ENCODE data around the gene FSIP1.

The FSIP1 gene

DNA sequence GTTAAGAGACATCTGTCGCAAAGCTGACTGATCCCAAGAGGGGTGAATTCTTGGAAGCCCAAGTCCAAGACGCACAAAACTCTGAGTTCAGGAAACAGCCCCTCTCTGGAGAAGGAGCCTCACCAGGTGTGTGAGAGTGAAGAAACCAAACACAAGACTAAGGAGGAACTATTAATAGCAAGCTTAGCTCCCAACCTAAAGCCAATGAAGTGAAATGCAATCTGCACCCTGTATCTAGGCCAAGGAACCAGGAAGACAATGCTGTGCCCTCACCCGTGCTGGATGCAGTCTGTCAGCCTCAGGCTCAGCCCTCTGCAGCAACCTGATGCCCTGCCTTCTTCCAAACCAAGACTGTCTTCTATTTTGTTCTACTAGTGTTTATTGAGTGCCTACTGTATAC, 224.2 kb downstream of the FSIP1 start:
- no peak overlapping the region for H3K27ac ChIP-seq
- peaks cover 0 to under 1% of the 10 kb centered on the region in 2 experiments for H3K4me1 ChIP-seq (ENCODE audit: control insufficient read depth in 1 of 2, insufficient read depth in 1 of 2, low read depth in 1 of 2, low read length in 1 of 2)
- no peak overlapping the region for H3K4me3 ChIP-seq (ENCODE audit: low read depth in 1 of 2, low read length in 1 of 2)
- H3K9me3 ChIP-seq = no peaks in the 10 kb centered on the region
- TF ChIP-seq, protein P1, sequence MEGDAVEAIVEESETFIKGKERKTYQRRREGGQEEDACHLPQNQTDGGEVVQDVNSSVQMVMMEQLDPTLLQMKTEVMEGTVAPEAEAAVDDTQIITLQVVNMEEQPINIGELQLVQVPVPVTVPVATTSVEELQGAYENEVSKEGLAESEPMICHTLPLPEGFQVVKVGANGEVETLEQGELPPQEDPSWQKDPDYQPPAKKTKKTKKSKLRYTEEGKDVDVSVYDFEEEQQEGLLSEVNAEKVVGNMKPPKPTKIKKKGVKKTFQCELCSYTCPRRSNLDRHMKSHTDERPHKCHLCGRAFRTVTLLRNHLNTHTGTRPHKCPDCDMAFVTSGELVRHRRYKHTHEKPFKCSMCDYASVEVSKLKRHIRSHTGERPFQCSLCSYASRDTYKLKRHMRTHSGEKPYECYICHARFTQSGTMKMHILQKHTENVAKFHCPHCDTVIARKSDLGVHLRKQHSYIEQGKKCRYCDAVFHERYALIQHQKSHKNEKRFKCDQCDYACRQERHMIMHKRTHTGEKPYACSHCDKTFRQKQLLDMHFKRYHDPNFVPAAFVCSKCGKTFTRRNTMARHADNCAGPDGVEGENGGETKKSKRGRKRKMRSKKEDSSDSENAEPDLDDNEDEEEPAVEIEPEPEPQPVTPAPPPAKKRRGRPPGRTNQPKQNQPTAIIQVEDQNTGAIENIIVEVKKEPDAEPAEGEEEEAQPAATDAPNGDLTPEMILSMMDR (IDR thresholded peaks at IDR 0.05) = no peak
- H3K36me3 ChIP-seq = no peaks in the 10 kb centered on the region
- H3K27me3 ChIP-seq = peaks cover 78% of the 10 kb centered on the region

DNA sequence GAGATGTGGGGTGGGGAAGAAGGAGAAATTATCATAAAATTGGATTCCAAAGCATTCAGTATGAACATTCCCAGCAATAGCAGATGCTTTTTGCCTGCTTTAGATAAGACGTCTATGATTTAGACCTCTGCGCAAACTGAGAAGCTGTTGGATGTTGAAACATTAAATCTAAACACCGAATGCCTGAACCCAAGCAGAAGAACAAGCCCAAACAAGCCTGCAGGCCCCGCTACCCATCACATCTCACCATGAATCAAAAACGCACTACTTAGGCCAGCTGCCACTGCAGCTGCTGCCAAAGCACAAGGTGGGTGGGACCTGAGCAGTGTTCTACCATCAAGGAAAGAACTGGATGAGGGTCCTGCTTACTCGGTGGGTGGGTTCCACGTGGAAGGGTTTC, 226.2 kb downstream of the FSIP1 start:
- peaks cover 72% of the 10 kb centered on the region for H3K27me3 ChIP-seq
- peaks cover 11 to 13% of the 10 kb centered on the region in 2 experiments for H3K4me1 ChIP-seq (ENCODE audit: control insufficient read depth in 1 of 2, insufficient read depth in 1 of 2, low read depth in 1 of 2, low read length in 1 of 2)
- H3K4me3 ChIP-seq (ENCODE audit: low read depth in 1 of 2, low read length in 1 of 2) = no peak overlapping the region
- no peaks in the 10 kb centered on the region for H3K9me3 ChIP-seq
- H3K36me3 ChIP-seq = no peaks in the 10 kb centered on the region
- TF ChIP-seq, protein P1 (IDR thresholded peaks at IDR 0.05) = no peak
- no peak overlapping the region for H3K27ac ChIP-seq

DNA sequence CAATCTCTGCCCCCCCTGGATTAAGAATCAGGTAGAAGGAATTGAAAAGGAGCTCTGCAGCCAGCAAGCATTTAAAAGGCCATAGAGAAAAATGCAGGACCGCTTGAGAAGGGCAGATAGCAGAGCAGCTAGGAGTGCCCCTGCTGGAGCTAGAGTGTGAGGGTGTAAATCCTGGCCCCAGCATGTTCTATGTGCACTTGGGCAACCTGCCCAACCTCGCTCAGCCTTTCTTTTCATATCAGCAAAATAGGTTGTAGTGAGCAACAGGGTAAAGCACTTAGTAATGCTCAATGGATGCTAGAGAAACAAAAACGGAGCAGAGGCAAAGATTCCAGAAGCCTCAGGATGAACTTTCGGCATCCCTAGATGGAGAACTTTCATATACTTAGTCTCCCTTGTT, 226.8 kb downstream of the FSIP1 start:
- no peaks in the 10 kb centered on the region for H3K36me3 ChIP-seq
- TF ChIP-seq, protein P1 (IDR thresholded peaks at IDR 0.05) = no peak

DNA sequence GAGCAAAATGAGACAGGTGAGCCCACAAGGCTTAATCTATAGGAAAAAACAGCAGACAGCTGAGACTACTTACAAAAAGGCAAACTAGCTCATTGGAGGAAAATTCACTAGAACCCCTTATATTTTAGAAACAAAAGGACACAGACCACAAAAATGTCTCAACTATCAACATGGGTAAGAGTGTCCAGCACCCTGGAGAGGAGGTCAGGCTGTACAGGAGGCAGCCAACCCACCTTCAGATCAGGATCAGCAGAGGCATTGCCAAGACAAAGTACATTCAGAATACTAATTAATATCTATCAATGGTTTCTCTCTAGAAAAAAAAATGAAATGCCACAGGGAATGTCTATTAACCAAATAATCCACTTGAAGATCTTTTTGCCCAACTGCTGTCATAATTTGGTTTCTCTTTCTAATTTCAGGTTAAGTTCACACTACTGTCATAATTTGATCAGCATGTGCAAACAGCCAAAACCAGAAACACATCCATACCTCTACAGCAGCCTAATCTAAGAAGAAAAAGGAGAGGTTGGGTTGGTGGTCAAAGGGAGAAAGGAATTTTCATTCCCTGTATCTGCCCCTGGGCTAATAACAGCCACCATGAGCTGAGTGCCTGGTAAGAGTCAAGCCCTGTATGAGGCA, 227.8 kb downstream of the FSIP1 start:
- TF ChIP-seq, protein P1 (IDR thresholded peaks at IDR 0.05) = no peak

More for the DNA sequence above, 226.8 kb downstream of the FSIP1 start:
- H3K4me1 ChIP-seq (ENCODE audit: control insufficient read depth in 1 of 2, insufficient read depth in 1 of 2, low read depth in 1 of 2, low read length in 1 of 2) = peaks cover 11 to 13% of the 10 kb centered on the region in 2 experiments
- no peaks in the 10 kb centered on the region for H3K9me3 ChIP-seq
- no peak overlapping the region for H3K27ac ChIP-seq
- H3K4me3 ChIP-seq (ENCODE audit: low read depth in 1 of 2, low read length in 1 of 2) = no peak overlapping the region
- peaks cover 73% of the 10 kb centered on the region for H3K27me3 ChIP-seq

DNA sequence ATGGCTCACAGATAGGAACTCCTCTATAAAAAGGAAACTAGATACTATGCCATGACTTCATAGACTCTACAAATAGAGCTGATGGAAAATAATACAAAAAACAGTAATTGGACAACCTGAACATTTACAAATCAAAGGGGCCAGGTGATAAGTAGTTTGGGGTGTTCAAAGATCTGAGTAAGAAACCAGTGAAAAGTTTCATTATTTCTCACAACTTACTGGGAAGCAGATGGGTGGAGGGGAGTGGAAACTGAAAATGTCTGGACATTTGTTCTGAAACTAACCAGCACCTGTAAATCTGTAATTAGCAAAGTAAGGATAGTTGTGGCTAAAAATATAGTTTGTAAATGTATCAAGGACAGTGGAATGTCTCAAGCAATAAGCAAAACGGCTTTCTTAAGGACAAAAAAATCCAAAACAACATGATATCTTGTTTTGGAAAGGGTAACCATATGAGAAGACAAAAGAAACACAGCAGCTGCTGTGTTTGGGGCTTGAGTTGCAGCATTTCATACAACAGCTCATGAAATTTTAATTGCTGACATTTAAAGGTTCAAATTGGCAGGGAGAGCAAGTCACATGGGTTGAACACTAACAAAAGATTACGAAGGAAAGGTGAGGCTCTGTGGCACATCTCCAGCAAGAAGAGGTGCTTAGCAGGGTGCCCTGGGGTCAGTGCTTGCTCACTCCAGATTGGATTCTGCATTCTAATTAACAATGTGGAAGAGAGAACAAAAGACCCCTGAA, 228.5 kb downstream of the FSIP1 start:
- Histone ChIP-seq H3K27me3 (peaks cover 90% of the 10 kb centered on the region), H3K36me3 (no peaks in the 10 kb centered on the region), H3K27ac (no peak overlapping the region), H3K9me3 (no peaks in the 10 kb centered on the region), H3K4me1 (ENCODE audit: control insufficient read depth in 1 of 2, insufficient read depth in 1 of 2, low read depth in 1 of 2, low read length in 1 of 2) (peaks cover 11 to 13% of the 10 kb centered on the region in 2 experiments), H3K4me3 (ENCODE audit: low read depth in 1 of 2, low read length in 1 of 2) (no peak overlapping the region)
- TF ChIP-seq, protein P1 (IDR thresholded peaks at IDR 0.05) = no peak

More for the DNA sequence above, 227.8 kb downstream of the FSIP1 start:
- Histone ChIP-seq H3K27ac (no peak overlapping the region), H3K36me3 (no peaks in the 10 kb centered on the region), H3K9me3 (no peaks in the 10 kb centered on the region), H3K4me1 (ENCODE audit: control insufficient read depth in 1 of 2, insufficient read depth in 1 of 2, low read depth in 1 of 2, low read length in 1 of 2) (peaks cover 11 to 13% of the 10 kb centered on the region in 2 experiments), H3K4me3 (ENCODE audit: low read depth in 1 of 2, low read length in 1 of 2) (no peak overlapping the region), H3K27me3 (peaks cover 83% of the 10 kb centered on the region)
